ENCODE measurements around the gene LUZP1.

The LUZP1 gene

GRCh38 chr1:23188936-23189452 lies 20.3 kb upstream of the LUZP1 start:
- peak; percentile 86 for DNase-seq (ENCODE audit: low read depth)

GRCh38 chr1:23188434-23188884 lies 19.8 kb upstream of the LUZP1 start:
- no peak for DNase-seq (ENCODE audit: low read depth)

GRCh38 chr1:23187637-23188036 lies 19.0 kb upstream of the LUZP1 start:
- DNase-seq (ENCODE audit: low read depth), result no peak

GRCh38 chr1:23185381-23185780 lies 16.7 kb upstream of the LUZP1 start:
- DNase-seq (ENCODE audit: low read depth), result no peak

GRCh38 chr1:23184212-23184934 lies 15.7 kb upstream of the LUZP1 start:
- peak; percentile 17 for DNase-seq (ENCODE audit: low read depth)

GRCh38 chr1:23179862-23180261 lies 11.2 kb upstream of the LUZP1 start:
- no peak for DNase-seq (ENCODE audit: low read depth)

GRCh38 chr1:23178950-23179349 lies 10.3 kb upstream of the LUZP1 start:
- DNase-seq (ENCODE audit: low read depth), result peak; percentile 28

GRCh38 chr1:23178414-23178813 lies 9.8 kb upstream of the LUZP1 start:
- DNase-seq (ENCODE audit: low read depth), result peak; percentile 31

- DNase-seq (ENCODE audit: low read depth), result peak; percentile 80
These were observed 9.1 kb upstream of the LUZP1 start for GRCh38 chr1:23177438-23178380.

GRCh38 chr1:23177031-23177430 lies 8.4 kb upstream of the LUZP1 start:
- DNase-seq (ENCODE audit: low read depth), result peak; percentile 52

GRCh38 chr1:23174426-23175110 lies 5.9 kb upstream of the LUZP1 start:
- DNase-seq (ENCODE audit: low read depth), result no peak

- no peak for DNase-seq (ENCODE audit: low read depth)
These were observed 2.6 kb upstream of the LUZP1 start for GRCh38 chr1:23171181-23171755.

- peak; percentile 67 for DNase-seq (ENCODE audit: low read depth)
These were observed 1.2 kb upstream of the LUZP1 start for GRCh38 chr1:23169727-23170335.

GRCh38 chr1:23169195-23169575 lies 529 bp upstream of the LUZP1 start:
- DNase-seq (ENCODE audit: low read depth), result no peak

GRCh38 chr1:23168079-23168444 lies 594 bp downstream of the LUZP1 start:
- DNase-seq (ENCODE audit: low read depth), result no peak

GRCh38 chr1:23167353-23168078 lies 1.1 kb downstream of the LUZP1 start:
- DNase-seq (ENCODE audit: low read depth), result peak; percentile 74

- DNase-seq (ENCODE audit: low read depth), result no peak
These were observed 1.8 kb downstream of the LUZP1 start for GRCh38 chr1:23166854-23167253.

- DNase-seq (ENCODE audit: low read depth), result peak; percentile 55
These were observed 5.3 kb downstream of the LUZP1 start for GRCh38 chr1:23163395-23163794.

- DNase-seq (ENCODE audit: low read depth), result no peak
These were observed 8.4 kb downstream of the LUZP1 start for GRCh38 chr1:23159963-23160877.

- DNase-seq (ENCODE audit: low read depth), result no peak
These were observed 11.7 kb downstream of the LUZP1 start for GRCh38 chr1:23156940-23157339.

Measured in amniotic epithelial cell (primary cell).